Right atrium auricular region (tissue), 2 donors: ENCODE results near the gene FOXN3. TPM values are rescaled to one million over a fixed set of nuclear protein-coding genes. Genes with fewer than 3 reads are reported as not detected.

Experiments used
- DNase-seq: peaks from one replicate; pipeline ENCODE4 v3.0.0-alpha.2; 2019; ENCODE audit warnings: low spot score
- H3K27ac ChIP-seq, 2 donors: fragments of 200-600 bp; sonication (generic); 1 replicate in 1 of 2; 2 replicates in 1 of 2; pipeline ENCODE4 v1.5.1; 2016 to 2019
- H3K27me3 ChIP-seq, 2 donors: fragments of 200-600 bp; sonication (generic); one replicate each; pipeline versions ENCODE4 v1.5.1 to v1.6.0; 2017 to 2019
- H3K36me3 ChIP-seq: fragments of 200-600 bp; sonication (generic); one replicate; pipeline ENCODE4 v1.5.1; 2016
- H3K4me1 ChIP-seq, 2 donors: fragments of 200-600 bp; sonication (generic); one replicate each; pipeline versions ENCODE4 v1.5.1 to v1.6.0; 2017 to 2019
- H3K4me3 ChIP-seq, 2 donors: fragments of 200-600 bp; sonication (generic); 1 replicate in 1 of 2; 2 replicates in 1 of 2; pipeline ENCODE4 v1.5.1; 2017 to 2019; ENCODE audit warnings: mild to moderate bottlenecking in 1 of 2, moderate library complexity in 1 of 2
- H3K9me3 ChIP-seq, 2 donors: fragments of 200-600 bp; sonication (generic); one replicate each; pipeline ENCODE4 v1.5.1; 2019
- total RNA-seq, 2 donors: library from RNA; depleted of rRNA; stranded (reverse); fragments of >200 nt; gene quantifications; one replicate each; pipeline ENCODE4 v1.1.0, GENCODE V29; 2016
- TF ChIP-seq, protein P1 (sequence below), 2 donors: fragments of 200-600 bp; sonication (generic); IDR thresholded peaks; one replicate each; pipeline ENCODE4 v1.5.1; 2019; ENCODE audit warnings: antibody characterized with exemption in 2 of 2

The FOXN3 gene
- total RNA-seq, 2 donors from 2014 or later = 80.1 to 90.3 TPM

DNA sequence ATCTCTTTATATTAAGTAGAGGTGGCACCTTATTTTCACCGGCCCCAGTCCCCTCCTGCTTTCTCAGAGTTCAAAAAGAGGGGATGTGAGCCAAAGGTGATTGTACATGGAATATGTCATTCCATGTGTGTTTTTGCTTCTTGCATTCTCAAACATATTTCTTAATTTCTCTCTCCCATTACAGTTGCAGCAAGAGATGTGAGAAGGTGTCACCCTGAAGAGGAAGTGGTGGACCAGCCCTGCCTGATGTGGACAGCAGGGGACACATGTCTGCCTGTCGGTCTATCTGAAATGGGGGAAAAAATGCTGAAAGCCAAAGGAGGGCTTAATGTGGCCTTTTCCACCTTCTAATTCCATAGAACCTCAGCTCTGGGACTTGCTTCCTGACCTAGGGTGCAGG, 1.9 kb upstream of the FOXN3 start:
- peak overlapping the region; percentile 96 to 99 for H3K27ac ChIP-seq
- DNase-seq = no peak
- no peaks in the 10 kb centered on the region for H3K36me3 ChIP-seq
- no peak overlapping the region for H3K4me3 ChIP-seq
- H3K27me3 ChIP-seq = no peaks in the 10 kb centered on the region
- no peaks in the 10 kb centered on the region for H3K9me3 ChIP-seq
- TF ChIP-seq, protein P1, sequence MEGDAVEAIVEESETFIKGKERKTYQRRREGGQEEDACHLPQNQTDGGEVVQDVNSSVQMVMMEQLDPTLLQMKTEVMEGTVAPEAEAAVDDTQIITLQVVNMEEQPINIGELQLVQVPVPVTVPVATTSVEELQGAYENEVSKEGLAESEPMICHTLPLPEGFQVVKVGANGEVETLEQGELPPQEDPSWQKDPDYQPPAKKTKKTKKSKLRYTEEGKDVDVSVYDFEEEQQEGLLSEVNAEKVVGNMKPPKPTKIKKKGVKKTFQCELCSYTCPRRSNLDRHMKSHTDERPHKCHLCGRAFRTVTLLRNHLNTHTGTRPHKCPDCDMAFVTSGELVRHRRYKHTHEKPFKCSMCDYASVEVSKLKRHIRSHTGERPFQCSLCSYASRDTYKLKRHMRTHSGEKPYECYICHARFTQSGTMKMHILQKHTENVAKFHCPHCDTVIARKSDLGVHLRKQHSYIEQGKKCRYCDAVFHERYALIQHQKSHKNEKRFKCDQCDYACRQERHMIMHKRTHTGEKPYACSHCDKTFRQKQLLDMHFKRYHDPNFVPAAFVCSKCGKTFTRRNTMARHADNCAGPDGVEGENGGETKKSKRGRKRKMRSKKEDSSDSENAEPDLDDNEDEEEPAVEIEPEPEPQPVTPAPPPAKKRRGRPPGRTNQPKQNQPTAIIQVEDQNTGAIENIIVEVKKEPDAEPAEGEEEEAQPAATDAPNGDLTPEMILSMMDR (IDR thresholded peaks at IDR 0.05) = no peak
- peaks cover 3 to 35% of the 10 kb centered on the region in 2 donors for H3K4me1 ChIP-seq

- H3K27ac ChIP-seq = peak overlapping the region; percentile 96 to 99
- TF ChIP-seq, protein P1 (IDR thresholded peaks at IDR 0.05) = no peak
- no peaks in the 10 kb centered on the region for H3K36me3 ChIP-seq
- no peaks in the 10 kb centered on the region for H3K27me3 ChIP-seq
- no peaks in the 10 kb centered on the region for H3K9me3 ChIP-seq
- peaks cover 3 to 35% of the 10 kb centered on the region in 2 donors for H3K4me1 ChIP-seq
- DNase-seq = no peak
- peak overlapping the region; percentile 71 to 72 for H3K4me3 ChIP-seq
These were observed 1.4 kb upstream of the FOXN3 start for GRCh38 chr14:89418452-89418851.

- H3K4me3 ChIP-seq = peak overlapping the region; percentile 71 to 72
- H3K36me3 ChIP-seq = no peaks in the 10 kb centered on the region
- peaks cover 3 to 35% of the 10 kb centered on the region in 2 donors for H3K4me1 ChIP-seq
- H3K27ac ChIP-seq = peak overlapping the region; percentile 96 to 99
- H3K27me3 ChIP-seq = no peaks in the 10 kb centered on the region
- TF ChIP-seq, protein P1 (IDR thresholded peaks at IDR 0.05) = peak; percentile 26 to 57
- DNase-seq = peak; percentile 73
- H3K9me3 ChIP-seq = no peaks in the 10 kb centered on the region
These were observed 612 bp upstream of the FOXN3 start for GRCh38 chr14:89417465-89418225.

GRCh38 chr14:89416002-89416995, 734 bp downstream of the FOXN3 start:
- Histone ChIP-seq H3K27ac (peak overlapping the region; percentile 98 to 100), H3K4me3 (peak overlapping the region; percentile 95 to 98), H3K36me3 (peaks cover 8% of the 10 kb centered on the region), H3K4me1 (peaks cover 3 to 31% of the 10 kb centered on the region in 2 donors), H3K27me3 (no peaks in the 10 kb centered on the region), H3K9me3 (no peaks in the 10 kb centered on the region)
- TF ChIP-seq, protein P1 (IDR thresholded peaks at IDR 0.05) = no peak
- DNase-seq = peak; percentile 99

- no peak for DNase-seq
- TF ChIP-seq, protein P1 (IDR thresholded peaks at IDR 0.05) = no peak
- H3K4me3 ChIP-seq = peak overlapping the region; percentile 9 to 95
These were observed 1.9 kb downstream of the FOXN3 start for GRCh38 chr14:89415159-89415558.

More at GRCh38 chr14:89415159-89415558, 1.9 kb downstream of the FOXN3 start:
- H3K27ac ChIP-seq = peak overlapping the region; percentile 98 to 100
- peaks cover 3 to 41% of the 10 kb centered on the region in 2 donors for H3K4me1 ChIP-seq
- no peaks in the 10 kb centered on the region for H3K9me3 ChIP-seq
- H3K27me3 ChIP-seq = no peaks in the 10 kb centered on the region
- peaks cover 18% of the 10 kb centered on the region for H3K36me3 ChIP-seq
